OCI-LY1 (cell line): Measurements from ENCODE around the gene FAM13C.

Experiments used
- H2AFZ ChIP-seq: fragments of 200-600 bp; sonication (generic), shearing (Covaris generic); 2 replicates; pipeline ENCODE4 v1.6.0; 2014; ENCODE audit warnings: antibody characterized with exemption, mild to moderate bottlenecking, low read length
- H3F3A ChIP-seq: fragments of 200-600 bp; sonication (generic), shearing (Covaris generic); 2 replicates; pipeline ENCODE4 v1.6.0; 2014; ENCODE audit warnings: mild to moderate bottlenecking, antibody characterized with exemption, low read length, moderate library complexity; ENCODE audit not compliant: insufficient read depth
- H3K27ac ChIP-seq: fragments of 200-600 bp; sonication (generic); 2 replicates; pipeline ENCODE4 v1.5.1; 2014; ENCODE audit warnings: low read length, mixed run types, mild to moderate bottlenecking, low read depth; ENCODE audit not compliant: poor library complexity, severe bottlenecking
- H3K27me3 ChIP-seq: fragments of 200-600 bp; sonication (generic); 2 replicates; pipeline ENCODE4 v1.6.0; 2014; ENCODE audit warnings: antibody characterized with exemption, mild to moderate bottlenecking, low read length, moderate library complexity; ENCODE audit not compliant: insufficient read depth
- H3K36me3 ChIP-seq: fragments of 200-600 bp; sonication (generic); 2 replicates; pipeline ENCODE4 v1.6.1; 2014; ENCODE audit warnings: mild to moderate bottlenecking, antibody characterized with exemption, low read length, moderate library complexity, mixed read lengths; ENCODE audit not compliant: insufficient read depth
- H3K4me1 ChIP-seq: fragments of 200-600 bp; sonication (generic); 2 replicates; pipeline ENCODE4 v1.5.1; 2014; ENCODE audit warnings: mild to moderate bottlenecking, low read length, moderate library complexity; ENCODE audit not compliant: insufficient read depth, severe bottlenecking
- H3K4me2 ChIP-seq: fragments of 200-600 bp; sonication (generic), shearing (Covaris generic); 2 replicates; pipeline ENCODE4 v1.6.1; 2014; ENCODE audit warnings: low read length
- H3K4me3 ChIP-seq: fragments of 200-600 bp; sonication (generic); 2 replicates; pipeline ENCODE4 v1.5.1; 2014; ENCODE audit warnings: low read length, low read depth, mild to moderate bottlenecking, mixed read lengths; ENCODE audit not compliant: poor library complexity, severe bottlenecking
- H3K79me2 ChIP-seq: fragments of 200-600 bp; shearing (Covaris generic); 2 replicates; pipeline ENCODE4 v1.6.1; 2016; ENCODE audit warnings: mixed run types, low read length, mixed read lengths; ENCODE audit not compliant: insufficient read depth
- H3K9ac ChIP-seq: fragments of 200-600 bp; sonication (generic), shearing (Covaris generic); 2 replicates; pipeline ENCODE4 v1.6.1; 2014; ENCODE audit warnings: mild to moderate bottlenecking, low read length, mixed read lengths
- H3K9me2 ChIP-seq: fragments of 200-600 bp; sonication (generic), shearing (Covaris generic); 2 replicates; pipeline ENCODE4 v1.6.1; 2014; ENCODE audit warnings: low read depth, mild to moderate bottlenecking, low read length, mixed read lengths
- H3K9me3 ChIP-seq: fragments of 200-600 bp; shearing (Covaris generic); 2 replicates; pipeline ENCODE4 v1.6.1; 2014; ENCODE audit warnings: low read length, mixed read lengths
- H4K20me1 ChIP-seq: fragments of 200-600 bp; sonication (generic), shearing (Covaris generic); 2 replicates; pipeline ENCODE4 v1.6.0; 2016; ENCODE audit warnings: mild to moderate bottlenecking, low read length; ENCODE audit not compliant: insufficient read depth
- EZH2 ChIP-seq: fragments of 200-600 bp; sonication (generic), shearing (Covaris generic); IDR thresholded peaks from 2 replicates; pipeline ENCODE4 v1.8.0; 2017; ENCODE audit warnings: borderline replicate concordance, mixed run types, mild to moderate bottlenecking, antibody characterized with exemption, low read length, moderate library complexity, mixed read lengths
- TF ChIP-seq, protein P1 (sequence below): fragments of 200-600 bp; sonication (generic), shearing (Covaris generic); IDR thresholded peaks from 2 replicates; pipeline ENCODE4 v1.5.1; 2017; ENCODE audit warnings: mild to moderate bottlenecking, antibody characterized with exemption, low read length, moderate library complexity, mixed read lengths

Gene FAM13C

DNA sequence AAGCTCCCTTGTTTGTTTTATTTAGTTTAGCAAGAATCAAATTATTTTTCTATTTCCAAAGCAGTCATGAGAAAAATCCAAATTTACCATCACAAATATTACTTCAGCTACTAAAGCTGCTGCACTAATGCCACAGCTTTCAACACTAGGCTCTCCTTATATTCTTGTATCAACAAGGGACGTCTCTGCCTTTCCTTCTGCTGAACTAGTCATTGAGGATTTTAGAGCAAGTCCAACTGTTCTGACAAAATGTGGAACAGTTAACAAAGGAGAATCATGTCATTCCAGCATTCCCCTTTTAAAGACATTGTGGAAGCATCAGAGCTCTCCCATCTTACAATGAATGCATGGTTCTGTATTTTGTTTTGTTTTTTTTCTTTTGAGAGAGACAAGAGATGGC lies 28.6 kb downstream of the FAM13C start:
- Histone ChIP-seq H3K9me3 (no peaks in the 10 kb centered on the region), H3K79me2 (no peaks in the 10 kb centered on the region), H3K4me3 (no peak overlapping the region), H3K4me2 (no peak overlapping the region), H4K20me1 (no peaks in the 10 kb centered on the region), H2AFZ (no peak overlapping the region), H3K4me1 (no peaks in the 10 kb centered on the region), H3K9me2 (no peaks in the 10 kb centered on the region), H3F3A (no peaks in the 10 kb centered on the region), H3K36me3 (no peaks in the 10 kb centered on the region), H3K27ac (no peak overlapping the region), H3K27me3 (no peaks in the 10 kb centered on the region), H3K9ac (no peak overlapping the region)
- TF ChIP-seq EZH2, result no peak
- TF ChIP-seq, protein P1, sequence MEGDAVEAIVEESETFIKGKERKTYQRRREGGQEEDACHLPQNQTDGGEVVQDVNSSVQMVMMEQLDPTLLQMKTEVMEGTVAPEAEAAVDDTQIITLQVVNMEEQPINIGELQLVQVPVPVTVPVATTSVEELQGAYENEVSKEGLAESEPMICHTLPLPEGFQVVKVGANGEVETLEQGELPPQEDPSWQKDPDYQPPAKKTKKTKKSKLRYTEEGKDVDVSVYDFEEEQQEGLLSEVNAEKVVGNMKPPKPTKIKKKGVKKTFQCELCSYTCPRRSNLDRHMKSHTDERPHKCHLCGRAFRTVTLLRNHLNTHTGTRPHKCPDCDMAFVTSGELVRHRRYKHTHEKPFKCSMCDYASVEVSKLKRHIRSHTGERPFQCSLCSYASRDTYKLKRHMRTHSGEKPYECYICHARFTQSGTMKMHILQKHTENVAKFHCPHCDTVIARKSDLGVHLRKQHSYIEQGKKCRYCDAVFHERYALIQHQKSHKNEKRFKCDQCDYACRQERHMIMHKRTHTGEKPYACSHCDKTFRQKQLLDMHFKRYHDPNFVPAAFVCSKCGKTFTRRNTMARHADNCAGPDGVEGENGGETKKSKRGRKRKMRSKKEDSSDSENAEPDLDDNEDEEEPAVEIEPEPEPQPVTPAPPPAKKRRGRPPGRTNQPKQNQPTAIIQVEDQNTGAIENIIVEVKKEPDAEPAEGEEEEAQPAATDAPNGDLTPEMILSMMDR, result no peak

DNA sequence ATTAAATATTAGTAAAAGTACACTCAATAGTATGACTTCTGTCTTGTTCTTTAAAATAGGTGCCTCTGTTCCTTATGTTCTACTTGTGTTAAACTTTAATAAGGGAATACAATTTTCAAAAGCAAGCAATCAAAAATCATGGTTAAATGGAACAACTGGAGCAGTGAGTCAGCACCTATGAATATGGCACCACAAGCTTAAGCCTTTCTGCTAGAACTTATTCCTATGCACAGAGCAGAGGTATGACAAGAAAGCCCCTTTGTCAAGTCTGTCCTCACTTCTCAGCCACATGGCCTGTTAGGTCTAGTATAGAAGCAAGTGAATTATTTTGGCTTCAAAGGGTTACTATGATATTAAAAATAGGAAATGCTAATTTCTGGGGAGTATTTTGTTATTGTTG lies 29.8 kb downstream of the FAM13C start:
- no peak overlapping the region for H3K27ac ChIP-seq
- H3K9me2 ChIP-seq, result no peaks in the 10 kb centered on the region
- no peaks in the 10 kb centered on the region for H3K79me2 ChIP-seq
- H4K20me1 ChIP-seq, result no peaks in the 10 kb centered on the region
- H3K36me3 ChIP-seq, result no peaks in the 10 kb centered on the region
- TF ChIP-seq, protein P1, result no peak
- TF ChIP-seq EZH2, result no peak
- no peaks in the 10 kb centered on the region for H3K4me1 ChIP-seq
- no peaks in the 10 kb centered on the region for H3K9me3 ChIP-seq
- H3F3A ChIP-seq, result no peaks in the 10 kb centered on the region
- H2AFZ ChIP-seq, result no peak overlapping the region
- no peak overlapping the region for H3K4me3 ChIP-seq
- H3K27me3 ChIP-seq, result no peaks in the 10 kb centered on the region
- H3K9ac ChIP-seq, result no peak overlapping the region
- H3K4me2 ChIP-seq, result no peak overlapping the region

DNA sequence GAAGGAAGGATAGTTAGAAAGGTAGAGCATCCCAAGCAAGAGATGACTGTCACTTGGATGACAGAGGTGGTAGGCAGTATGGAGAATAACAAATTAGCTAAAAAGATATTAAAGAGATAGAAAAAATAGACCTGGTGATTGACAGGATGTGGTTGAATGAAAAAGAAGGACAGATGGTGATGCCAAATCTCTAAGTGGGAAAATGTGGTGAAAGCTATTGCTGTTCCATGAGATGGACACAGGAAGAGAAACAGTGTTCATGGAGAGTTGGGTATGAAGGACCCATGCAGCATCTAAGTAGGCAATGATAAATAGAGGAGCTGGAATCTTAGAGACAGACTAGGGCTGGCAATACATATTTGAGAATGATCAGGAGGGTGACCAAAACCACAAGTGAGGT lies 30.7 kb downstream of the FAM13C start:
- TF ChIP-seq, protein P1, result no peak
- no peak for TF ChIP-seq EZH2
- Histone ChIP-seq H3K4me2 (no peak overlapping the region), H3K9ac (no peak overlapping the region), H3F3A (no peaks in the 10 kb centered on the region), H3K27me3 (no peaks in the 10 kb centered on the region), H3K4me1 (no peaks in the 10 kb centered on the region), H3K79me2 (no peaks in the 10 kb centered on the region), H3K9me3 (no peaks in the 10 kb centered on the region), H3K36me3 (no peaks in the 10 kb centered on the region), H3K9me2 (no peaks in the 10 kb centered on the region), H2AFZ (no peak overlapping the region), H3K27ac (no peak overlapping the region), H4K20me1 (no peaks in the 10 kb centered on the region), H3K4me3 (no peak overlapping the region)
